ENCODE measurements around the gene MAP3K5.

Gene MAP3K5

DNA sequence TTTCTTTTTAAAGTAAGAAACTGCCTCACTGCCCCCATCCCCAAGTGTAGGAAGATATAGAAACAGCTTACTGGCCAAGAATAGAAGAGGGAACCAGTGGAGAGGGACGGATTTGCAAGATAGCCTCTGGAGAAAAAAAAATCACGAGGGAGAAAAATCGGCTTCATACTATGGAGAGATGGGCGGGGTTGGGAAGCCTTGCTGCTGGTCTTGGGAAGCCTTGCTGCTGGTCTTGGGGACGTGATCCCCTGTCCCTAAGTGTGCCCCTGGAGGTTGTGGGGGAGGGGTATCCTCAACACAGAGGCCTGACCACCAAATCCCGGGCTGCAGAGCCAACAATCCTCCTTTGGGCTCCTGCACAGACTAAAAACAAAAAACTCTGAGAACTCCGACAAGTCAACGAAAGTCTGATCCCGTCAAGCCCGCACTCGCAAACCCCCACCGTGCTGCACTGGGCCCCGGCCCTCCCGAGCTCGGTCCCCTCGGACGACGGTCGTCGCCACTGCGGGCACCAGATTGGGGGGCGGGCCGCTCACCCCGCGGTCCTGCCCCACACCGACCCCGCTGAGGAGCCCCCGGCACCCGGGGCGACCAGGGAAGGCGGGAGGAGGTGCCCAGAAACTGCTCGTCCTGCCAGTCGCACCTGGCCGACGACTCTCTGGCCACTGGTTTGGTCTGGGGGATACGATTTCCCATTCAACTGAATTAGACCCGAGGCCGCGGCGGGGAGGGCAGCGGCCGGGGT lies 242.8 kb downstream of the MAP3K5 start:
- FAIRE-seq: no peak
- no peak for DNase-seq (ENCODE audit: insufficient read length, low spot score)
- no peak for TF ChIP-seq POLR2A (IDR thresholded peaks at IDR 0.05; ENCODE audit: low read depth, low read length)

- FAIRE-seq (no peak), DNase-seq (ENCODE audit: insufficient read length, low spot score) (no peak)
- TF ChIP-seq POLR2A (IDR thresholded peaks at IDR 0.05; ENCODE audit: low read depth, low read length): no peak
These were observed 243.5 kb downstream of the MAP3K5 start for GRCh38 chr6:136548582-136549299.

GRCh38 chr6:136547871-136548270 lies 244.4 kb downstream of the MAP3K5 start:
- FAIRE-seq (no peak), DNase-seq (ENCODE audit: insufficient read length, low spot score) (no peak)

GRCh38 chr6:136547336-136547735 lies 244.9 kb downstream of the MAP3K5 start:
- TF ChIP-seq POLR2A (IDR thresholded peaks at IDR 0.05; ENCODE audit: low read depth, low read length): no peak
- DNase-seq (ENCODE audit: insufficient read length, low spot score) (no peak), FAIRE-seq (no peak)

More at GRCh38 chr6:136547871-136548270, 244.4 kb downstream of the MAP3K5 start:
- no peak for TF ChIP-seq POLR2A (IDR thresholded peaks at IDR 0.05; ENCODE audit: low read depth, low read length)

DNA sequence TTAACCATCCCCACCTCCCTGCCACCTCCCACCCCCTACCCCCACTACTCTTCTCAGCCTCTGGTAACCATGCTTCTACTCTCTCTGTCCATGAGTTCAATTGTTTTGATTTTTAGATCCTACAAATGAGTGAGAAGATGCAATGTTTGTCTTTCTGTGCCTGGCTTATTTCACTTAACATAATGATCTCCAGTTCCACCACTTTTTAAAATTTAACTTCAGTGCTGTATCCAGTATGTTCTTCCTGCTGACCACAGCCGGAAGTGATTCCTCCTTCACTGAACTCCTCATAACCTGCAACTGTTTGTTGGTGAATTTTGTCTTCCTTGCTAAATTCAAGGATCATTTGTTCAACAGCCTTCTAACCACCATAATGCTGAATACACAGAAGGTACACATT lies 245.9 kb downstream of the MAP3K5 start:
- FAIRE-seq: no peak
- TF ChIP-seq POLR2A (IDR thresholded peaks at IDR 0.05; ENCODE audit: low read depth, low read length): no peak
- no peak for DNase-seq (ENCODE audit: insufficient read length, low spot score)

DNA sequence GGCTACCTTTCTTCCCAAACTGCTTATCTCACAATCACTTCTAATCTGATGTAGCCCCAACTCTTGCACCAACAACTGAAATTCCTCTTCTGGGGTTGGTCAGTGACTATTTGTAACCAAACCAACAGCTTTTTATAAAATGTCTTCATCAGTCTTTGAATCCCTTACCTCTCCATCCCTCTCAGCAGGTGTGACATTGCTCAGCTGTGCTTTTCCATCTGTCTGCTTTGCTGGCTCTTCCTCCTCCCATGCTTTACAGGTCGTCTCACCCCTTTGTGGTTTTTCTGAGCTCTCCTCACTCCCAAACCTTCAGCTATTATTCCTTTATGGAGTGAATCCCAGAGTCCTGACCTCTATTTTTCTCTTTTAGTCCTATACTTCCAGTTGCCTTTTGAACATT lies 248.0 kb downstream of the MAP3K5 start:
- no peak for TF ChIP-seq POLR2A (IDR thresholded peaks at IDR 0.05; ENCODE audit: low read depth, low read length)
- DNase-seq (ENCODE audit: insufficient read length, low spot score) (no peak), FAIRE-seq (no peak)

GRCh38 chr6:136541395-136541794 lies 250.9 kb downstream of the MAP3K5 start:
- FAIRE-seq (no peak), DNase-seq (ENCODE audit: insufficient read length, low spot score) (no peak)
- no peak for TF ChIP-seq POLR2A (IDR thresholded peaks at IDR 0.05; ENCODE audit: low read depth, low read length)

DNA sequence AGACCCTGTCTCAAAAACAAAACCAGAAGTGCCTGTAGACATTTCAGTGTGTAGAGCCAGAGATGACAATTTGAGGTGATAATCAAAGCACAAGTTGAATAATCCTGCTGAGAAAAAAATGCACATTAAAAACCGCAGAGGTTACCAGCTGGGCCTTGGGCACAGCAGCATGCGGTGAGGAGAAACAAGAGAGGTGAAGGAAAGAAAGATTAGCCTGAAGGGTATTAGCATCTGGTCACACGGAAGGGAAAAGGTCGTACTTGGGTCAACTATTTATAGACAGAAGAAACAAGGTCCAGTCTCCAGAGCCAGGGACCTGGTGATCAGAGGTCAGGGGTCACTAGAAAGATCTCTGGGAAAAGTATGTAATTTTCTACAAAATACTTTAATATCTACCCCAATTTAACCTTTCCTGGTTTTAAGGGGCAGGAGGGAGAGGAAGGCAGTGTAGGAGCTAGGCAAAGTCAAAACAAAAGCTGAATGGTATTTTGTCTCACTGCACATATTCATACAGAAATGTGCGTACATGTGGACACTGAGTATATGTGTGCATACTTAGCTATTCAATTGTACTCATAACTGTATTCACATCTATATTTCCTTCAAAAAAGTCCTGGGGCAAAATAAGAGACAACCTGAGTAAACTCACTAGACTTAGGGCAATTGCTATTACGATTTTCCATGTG lies 252.2 kb downstream of the MAP3K5 start:
- no peak for DNase-seq (ENCODE audit: insufficient read length, low spot score)
- FAIRE-seq: no peak
- TF ChIP-seq POLR2A (IDR thresholded peaks at IDR 0.05; ENCODE audit: low read depth, low read length): no peak

- TF ChIP-seq POLR2A (IDR thresholded peaks at IDR 0.05; ENCODE audit: low read depth, low read length): no peak
- FAIRE-seq (no peak), DNase-seq (ENCODE audit: insufficient read length, low spot score) (no peak)
These were observed 253.4 kb downstream of the MAP3K5 start for GRCh38 chr6:136538836-136539235.

- no peak for DNase-seq (ENCODE audit: insufficient read length, low spot score)
- FAIRE-seq: no peak
- no peak for TF ChIP-seq POLR2A (IDR thresholded peaks at IDR 0.05; ENCODE audit: low read depth, low read length)
These were observed 256.2 kb downstream of the MAP3K5 start for GRCh38 chr6:136535880-136536650.

DNA sequence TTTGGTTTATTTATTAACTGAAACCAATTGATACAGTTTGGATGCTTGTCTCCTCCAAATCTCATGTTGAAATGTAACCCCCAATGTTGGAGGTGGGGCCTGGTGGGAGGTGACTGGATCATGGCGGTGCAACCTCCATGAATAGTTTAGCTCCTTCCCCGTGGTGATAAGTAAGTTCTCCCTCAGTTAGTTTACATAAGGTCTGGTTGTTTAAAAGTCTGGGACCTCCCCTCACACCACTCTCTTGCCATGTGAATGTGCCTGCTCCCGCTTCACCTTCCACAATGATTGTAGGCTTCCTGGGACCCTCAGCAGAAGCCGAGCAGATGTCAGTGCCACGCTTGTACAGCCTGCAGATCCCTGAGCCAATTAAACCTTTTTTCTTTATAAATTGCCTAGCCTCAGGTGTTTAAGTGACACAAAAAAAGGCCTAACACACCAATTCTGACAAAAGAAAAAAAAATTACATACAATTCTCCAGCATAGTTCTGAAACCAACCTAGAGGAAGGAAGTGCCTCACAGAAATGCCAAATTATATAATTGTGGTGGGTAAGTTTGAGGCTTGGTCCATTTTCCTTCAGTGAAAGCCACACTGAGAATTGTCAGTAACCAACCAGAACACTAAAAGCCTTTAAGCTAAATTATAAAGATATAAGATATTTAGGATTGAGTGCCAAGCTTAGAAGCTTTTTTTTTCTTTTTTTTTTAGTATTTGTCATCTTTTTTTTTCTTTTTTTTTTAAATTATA lies 257.1 kb downstream of the MAP3K5 start:
- no peak for DNase-seq (ENCODE audit: insufficient read length, low spot score)
- no peak for TF ChIP-seq POLR2A (IDR thresholded peaks at IDR 0.05; ENCODE audit: low read depth, low read length)
- no peak for FAIRE-seq

DNA sequence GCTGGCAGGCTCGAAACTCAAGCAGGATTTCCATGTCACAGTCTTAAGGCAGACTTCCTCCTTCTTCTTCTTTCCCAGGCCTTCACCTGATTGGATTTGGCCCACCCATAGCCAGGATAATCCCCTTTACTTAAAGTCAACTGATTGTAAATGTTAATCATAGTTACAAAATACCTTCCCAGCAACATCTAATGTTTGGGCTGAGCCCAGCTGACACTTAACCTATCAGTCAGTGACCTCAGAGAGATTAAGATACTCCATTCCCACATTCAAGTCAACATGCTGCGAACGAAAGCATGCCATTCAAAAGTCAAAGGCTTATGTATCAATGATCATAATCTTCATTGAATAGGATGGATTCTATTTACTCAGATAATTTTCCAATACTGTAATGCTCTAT lies 258.0 kb downstream of the MAP3K5 start:
- FAIRE-seq (no peak), DNase-seq (ENCODE audit: insufficient read length, low spot score) (no peak)
- TF ChIP-seq POLR2A (IDR thresholded peaks at IDR 0.05; ENCODE audit: low read depth, low read length): no peak

GRCh38 chr6:136533487-136533886 lies 258.8 kb downstream of the MAP3K5 start:
- no peak for TF ChIP-seq POLR2A (IDR thresholded peaks at IDR 0.05; ENCODE audit: low read depth, low read length)
- DNase-seq (ENCODE audit: insufficient read length, low spot score): no peak
- FAIRE-seq: no peak

Measured in H54 (cell line).